Mesothelial cell of epicardium (in vitro differentiated cells): ENCODE measurements around the gene DBP. TPM values are rescaled to one million over a fixed set of nuclear protein-coding genes. Genes with fewer than 3 reads are reported as not detected.

Experiments used
- DNase-seq, 2 experiments: peaks; one replicate each; pipeline ENCODE4 v3.0.0; 2021; ENCODE audit warnings: low spot score in 2 of 2; ENCODE audit not compliant: unreplicated experiment in 2 of 2
- H3K27ac Mint-ChIP-seq: 2 replicates; pipeline ENCODE4 v1.8.0; 2021; ENCODE audit warnings: mixed read lengths
- H3K27me3 Mint-ChIP-seq: 2 replicates; pipeline ENCODE4 v1.8.0; 2021; ENCODE audit warnings: low read depth, mixed read lengths
- H3K36me3 Mint-ChIP-seq: 2 replicates; pipeline ENCODE4 v1.8.0; 2021; ENCODE audit warnings: mixed read lengths
- H3K4me1 Mint-ChIP-seq: 2 replicates; pipeline ENCODE4 v1.8.0; 2021; ENCODE audit warnings: mixed read lengths
- H3K4me3 Mint-ChIP-seq: 2 replicates; pipeline ENCODE4 v1.8.0; 2021; ENCODE audit warnings: mild to moderate bottlenecking, moderate library complexity, mixed read lengths
- H3K9me3 Mint-ChIP-seq: 2 replicates; pipeline ENCODE4 v1.8.0; 2021; ENCODE audit warnings: mixed read lengths
- total RNA-seq: library from RNA; stranded (reverse); gene quantifications from 3 replicates; pipeline ENCODE4 v1.2.1, GENCODE V29; 2021
- TF ChIP-seq, protein P1 (sequence below): fragments of 200-600 bp; sonication (generic); IDR thresholded peaks from one replicate; pipeline ENCODE4 v1.5.0; 2021; ENCODE audit warnings: antibody characterized with exemption; ENCODE audit not compliant: unreplicated experiment

DBP gene
- total RNA-seq, 1 donor from 2014 or later = 13.1 TPM

DNA sequence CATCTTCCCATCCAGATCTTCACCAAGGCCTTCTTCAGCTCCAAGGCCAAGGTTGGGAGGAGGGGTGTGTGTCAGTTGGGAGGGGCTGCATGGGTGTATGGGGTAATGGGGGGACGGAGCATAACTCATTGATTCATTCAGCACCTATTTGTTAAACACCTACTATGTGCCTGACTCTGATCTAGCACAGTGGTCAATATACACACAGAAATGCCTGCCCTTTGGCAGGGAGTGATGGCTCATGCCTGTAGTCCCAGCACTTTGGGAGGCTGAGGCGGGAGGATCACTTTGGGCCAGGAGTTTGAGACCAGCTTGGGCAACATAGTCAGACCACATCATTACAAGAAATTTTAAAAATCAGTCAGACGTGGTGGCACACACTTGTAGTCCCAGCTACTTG lies 49.8 kb downstream of the DBP start:
- H3K36me3 Mint-ChIP-seq = no peaks in the 10 kb centered on the region
- H3K27me3 Mint-ChIP-seq = peaks cover 5% of the 10 kb centered on the region
- peaks cover 3% of the 10 kb centered on the region for H3K9me3 Mint-ChIP-seq
- H3K4me1 Mint-ChIP-seq = peaks cover 14% of the 10 kb centered on the region
- DNase-seq = no peak
- TF ChIP-seq, protein P1, sequence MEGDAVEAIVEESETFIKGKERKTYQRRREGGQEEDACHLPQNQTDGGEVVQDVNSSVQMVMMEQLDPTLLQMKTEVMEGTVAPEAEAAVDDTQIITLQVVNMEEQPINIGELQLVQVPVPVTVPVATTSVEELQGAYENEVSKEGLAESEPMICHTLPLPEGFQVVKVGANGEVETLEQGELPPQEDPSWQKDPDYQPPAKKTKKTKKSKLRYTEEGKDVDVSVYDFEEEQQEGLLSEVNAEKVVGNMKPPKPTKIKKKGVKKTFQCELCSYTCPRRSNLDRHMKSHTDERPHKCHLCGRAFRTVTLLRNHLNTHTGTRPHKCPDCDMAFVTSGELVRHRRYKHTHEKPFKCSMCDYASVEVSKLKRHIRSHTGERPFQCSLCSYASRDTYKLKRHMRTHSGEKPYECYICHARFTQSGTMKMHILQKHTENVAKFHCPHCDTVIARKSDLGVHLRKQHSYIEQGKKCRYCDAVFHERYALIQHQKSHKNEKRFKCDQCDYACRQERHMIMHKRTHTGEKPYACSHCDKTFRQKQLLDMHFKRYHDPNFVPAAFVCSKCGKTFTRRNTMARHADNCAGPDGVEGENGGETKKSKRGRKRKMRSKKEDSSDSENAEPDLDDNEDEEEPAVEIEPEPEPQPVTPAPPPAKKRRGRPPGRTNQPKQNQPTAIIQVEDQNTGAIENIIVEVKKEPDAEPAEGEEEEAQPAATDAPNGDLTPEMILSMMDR = no peak
- no peak overlapping the region for H3K4me3 Mint-ChIP-seq
- H3K27ac Mint-ChIP-seq = no peak overlapping the region

DNA sequence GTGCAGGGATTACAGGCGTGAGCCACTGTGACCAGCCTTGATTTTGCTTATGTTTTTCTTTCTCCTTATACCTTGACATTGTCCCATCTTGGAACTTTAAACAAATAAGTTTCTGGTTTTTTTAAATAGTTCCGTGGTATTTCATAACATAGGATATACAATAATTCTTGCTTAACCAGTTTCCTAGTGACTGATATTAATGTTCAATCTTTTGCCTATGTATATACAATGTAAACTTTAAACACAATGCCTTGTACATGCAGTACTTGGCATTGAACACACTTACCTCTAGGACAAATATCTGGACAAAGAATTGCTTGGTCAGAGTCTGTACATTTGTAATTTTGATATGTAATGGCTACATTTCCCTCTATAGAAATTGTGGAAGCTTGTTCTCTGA lies 55.0 kb downstream of the DBP start:
- H3K4me1 Mint-ChIP-seq = peaks cover 11% of the 10 kb centered on the region
- H3K9me3 Mint-ChIP-seq = peaks cover 3% of the 10 kb centered on the region
- H3K4me3 Mint-ChIP-seq = no peak overlapping the region
- DNase-seq = no peak
- no peaks in the 10 kb centered on the region for H3K36me3 Mint-ChIP-seq
- H3K27me3 Mint-ChIP-seq = peaks cover 4% of the 10 kb centered on the region
- peak overlapping the region; percentile 43 for H3K27ac Mint-ChIP-seq
- TF ChIP-seq, protein P1 = no peak

Other genes starting within 250 kb of the DBP start
- gene KDELR1, start 245.8 kb downstream of the DBP start, total RNA-seq = 255 to 262 TPM (median 260 TPM) in 3 replicates
- 14.5 to 15.8 TPM (median 15.7 TPM) in 3 replicates for gene GRIN2D, start 243.7 kb downstream of the DBP start, total RNA-seq
- 34.0 to 36.5 TPM (median 36.2 TPM) in 3 replicates for gene GRWD1, start 191.4 kb downstream of the DBP start, total RNA-seq
- gene KCNJ14, start 181.8 kb downstream of the DBP start, total RNA-seq = 2.7 to 2.8 TPM (median 2.8 TPM) in 3 replicates
- 184 to 196 TPM (median 190 TPM) in 3 replicates for gene CYTH2, start 168.0 kb downstream of the DBP start, total RNA-seq
- gene LMTK3, start 125.5 kb downstream of the DBP start, total RNA-seq = 19.4 to 21.3 TPM (median 20.4 TPM) in 3 replicates
- gene SULT2B1, start 85.2 kb downstream of the DBP start, total RNA-seq = 0.64 to 0.79 TPM (median 0.74 TPM) in 3 replicates
- gene SPACA4, start 30.6 kb downstream of the DBP start, total RNA-seq = not detected in 3 replicates
- 2.5 to 3.9 TPM (median 3.7 TPM) in 3 replicates for gene FAM83E, start 22.3 kb downstream of the DBP start, total RNA-seq
- gene RPL18, start 18.2 kb downstream of the DBP start, total RNA-seq = 1,586 to 1,657 TPM (median 1,644 TPM) in 3 replicates
- gene SPHK2, start 17.9 kb downstream of the DBP start, total RNA-seq = 25.3 to 28.6 TPM (median 27.7 TPM) in 3 replicates
- gene CA11, start 8.8 kb upstream of the DBP start, total RNA-seq = 48.2 to 55.0 TPM (median 53.1 TPM) in 3 replicates
- 6.8 to 7.3 TPM (median 7.1 TPM) in 3 replicates for gene NTN5, start 35.6 kb upstream of the DBP start, total RNA-seq
- 0.20 TPM in 1 of 3 replicates, not detected in the others for gene FUT2, start 58.6 kb upstream of the DBP start, total RNA-seq
- gene MAMSTR, start 82.3 kb upstream of the DBP start, total RNA-seq = 5.8 to 6.5 TPM (median 6.0 TPM) in 3 replicates
- 1.4 to 2.1 TPM (median 1.5 TPM) in 3 replicates for gene RASIP1, start 103.2 kb upstream of the DBP start, total RNA-seq
- gene IZUMO1, start 109.5 kb upstream of the DBP start, total RNA-seq = 0.45 to 0.80 TPM (median 0.49 TPM) in 3 replicates
- gene FUT1, start 115.3 kb upstream of the DBP start, total RNA-seq = 3.5 to 4.4 TPM (median 4.3 TPM) in 3 replicates
- gene FGF21, start 118.1 kb upstream of the DBP start, total RNA-seq = not detected in 3 replicates
- gene BCAT2, start 173.7 kb upstream of the DBP start, total RNA-seq = 45.3 to 47.3 TPM (median 45.7 TPM) in 3 replicates
- gene HSD17B14, start 199.1 kb upstream of the DBP start, total RNA-seq = 22.9 to 29.6 TPM (median 27.1 TPM) in 3 replicates
- 25.7 to 28.6 TPM (median 26.9 TPM) in 3 replicates for gene PLEKHA4, start 231.2 kb upstream of the DBP start, total RNA-seq
- gene PPP1R15A, start 235.0 kb upstream of the DBP start, total RNA-seq = 158 to 170 TPM (median 158 TPM) in 3 replicates